Measurements from ENCODE around the gene BAX.

DNA sequence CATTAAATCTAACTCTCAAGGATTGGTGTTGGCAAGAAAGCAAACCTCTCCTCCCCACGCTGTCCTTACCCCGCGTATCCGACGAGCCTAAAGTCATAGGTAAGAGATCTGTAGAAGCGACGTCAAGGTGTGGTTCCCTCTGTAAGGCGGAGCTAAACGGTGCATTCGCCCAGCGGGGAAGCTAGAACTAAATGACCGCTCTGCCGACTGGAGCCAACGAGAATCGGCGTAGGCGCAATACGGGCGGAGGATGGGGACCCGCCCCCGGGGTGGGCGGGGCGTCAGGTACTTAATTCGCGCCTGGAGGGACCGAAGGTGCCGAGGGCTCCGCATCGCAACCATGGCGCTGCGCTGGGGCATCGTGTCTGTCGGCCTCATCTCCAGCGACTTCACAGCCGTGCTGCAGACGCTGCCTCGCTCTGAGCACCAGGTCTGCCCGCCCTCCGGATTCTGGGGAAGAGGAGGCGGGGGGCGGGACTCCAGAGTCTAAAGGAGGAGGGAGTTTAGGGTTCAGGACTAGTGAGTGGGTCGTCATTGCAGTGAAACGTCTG is 21.2 kb upstream of the BAX start, which contains the start of gene DHDH:
- TF ChIP-seq CTCF (IDR thresholded peaks at IDR 0.05), result no peak
- no peak for TF ChIP-seq EZH2 (IDR thresholded peaks at IDR 0.05; ENCODE audit: borderline replicate concordance, insufficient read depth, low read depth, low read length, poor library complexity, severe bottlenecking)
